ENCODE results near the gene PRKACG.

PRKACG gene

GRCh38 chr9:68963416-68963815 lies 50.5 kb downstream of the PRKACG start:
- TF ChIP-seq GATA3 (IDR thresholded peaks at IDR 0.05; ENCODE audit: low read depth, low read length) (no peak), GATA2 (IDR thresholded peaks at IDR 0.05; ENCODE audit: low read depth, low read length) (no peak)

All from SH-SY5Y (cell line).